Measurements from ENCODE around the gene DCN. TPM values are rescaled to one million over a fixed set of nuclear protein-coding genes. Genes with fewer than 3 reads are reported as not detected.

DCN gene
- total RNA-seq, 2 experiments from 2014 or later = not detected

DNA sequence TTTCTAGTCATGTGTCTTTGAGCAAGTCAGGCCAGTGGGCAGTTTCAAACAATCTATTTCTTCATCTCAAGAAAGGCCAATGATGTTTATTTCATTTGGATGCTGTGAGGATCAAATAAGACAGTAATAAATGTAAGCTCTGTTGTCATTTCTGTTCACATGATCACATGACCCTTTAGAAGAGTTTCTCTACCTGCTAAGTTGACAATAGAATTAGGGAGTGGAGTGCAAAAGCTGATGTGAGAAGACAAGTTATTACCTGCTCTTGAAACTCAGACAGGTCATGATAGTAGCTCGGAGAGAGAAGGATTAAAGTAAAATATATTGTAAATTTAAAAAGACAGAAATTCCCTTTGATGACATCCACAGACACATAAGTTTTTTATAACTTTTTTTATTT, 37.3 kb upstream of the DCN start:
- no peak for TF ChIP-seq EZH2phosphoT487 (IDR thresholded peaks at IDR 0.05; ENCODE audit: borderline replicate concordance, low read depth, low read length)
- H3K36me3 ChIP-seq (ENCODE audit: insufficient read depth, low read length) = no peaks in the 10 kb centered on the region
- H3K4me3 ChIP-seq (ENCODE audit: low read depth, low read length, poor library complexity, severe bottlenecking) = no peak overlapping the region
- no peak for DNase-seq (ENCODE audit: low spot score)
- BruUV-seq (replicated peaks) = no TSS peak
- no peaks in the 10 kb centered on the region for H3K9me3 ChIP-seq (ENCODE audit: low read length)
- intact Hi-C loops (cut with micrococcal nuclease; ENCODE audit: unreplicated experiment) = no loop called here
- POLR2A ChIA-PET = interaction anchor here (0.7 kb wide), 1 partner anchor 47 kb away, joined by 4 read pairs; no protein-coding TSS in a partner anchor
- no peak overlapping the region for H3K4me2 ChIP-seq (ENCODE audit: low read length)
- H3K79me2 ChIP-seq (ENCODE audit: insufficient read depth, low read depth, low read length) = no peaks in the 10 kb centered on the region
- no peaks in the 10 kb centered on the region for H3K4me1 ChIP-seq (ENCODE audit: insufficient read depth, low read length, poor library complexity, severe bottlenecking)
- H4K20me1 ChIP-seq (ENCODE audit: insufficient read depth, low read length) = no peaks in the 10 kb centered on the region
- H2AFZ ChIP-seq (ENCODE audit: low read length) = no peak overlapping the region
- H3K9me2 ChIP-seq (ENCODE audit: insufficient read depth, low read length) = no peaks in the 10 kb centered on the region
- CTCF ChIA-PET (ENCODE audit: unreplicated experiment) = no interaction called here
- no peak overlapping the region for H3K27ac ChIP-seq (ENCODE audit: low read depth, low read length, poor library complexity, severe bottlenecking)

DNA sequence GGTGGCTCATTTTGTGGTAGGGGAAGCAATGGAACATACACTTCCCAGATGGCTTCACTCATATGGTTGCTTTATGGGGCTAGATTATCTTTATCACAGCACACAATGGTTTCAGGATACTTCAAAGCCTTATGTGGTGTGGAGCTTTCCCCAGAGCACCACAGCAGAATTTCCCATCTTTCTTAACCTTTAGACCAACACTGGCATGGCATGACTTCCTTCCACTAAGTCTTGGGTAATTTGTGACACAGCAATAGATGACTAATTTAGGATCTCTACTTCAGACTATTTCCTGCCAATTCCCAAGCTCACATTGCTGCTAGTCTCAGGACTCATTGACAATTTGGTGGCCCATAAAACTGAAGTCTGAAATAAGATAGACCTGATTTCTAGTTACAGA, 36.9 kb upstream of the DCN start:
- DNase-seq (ENCODE audit: low spot score) = no peak
- H3K9me3 ChIP-seq (ENCODE audit: low read length) = no peaks in the 10 kb centered on the region
- ChIA-PET POLR2A (interaction anchor here (0.7 kb wide), 1 partner anchor 47 kb away, joined by 4 read pairs; no protein-coding TSS in a partner anchor), CTCF (ENCODE audit: unreplicated experiment) (no interaction called here)
- H3K4me1 ChIP-seq (ENCODE audit: insufficient read depth, low read length, poor library complexity, severe bottlenecking) = no peaks in the 10 kb centered on the region
- no peak overlapping the region for H2AFZ ChIP-seq (ENCODE audit: low read length)
- intact Hi-C loops (cut with micrococcal nuclease; ENCODE audit: unreplicated experiment) = no loop called here
- no peak for TF ChIP-seq EZH2phosphoT487 (IDR thresholded peaks at IDR 0.05; ENCODE audit: borderline replicate concordance, low read depth, low read length)
- TF ChIP-seq, protein P1, sequence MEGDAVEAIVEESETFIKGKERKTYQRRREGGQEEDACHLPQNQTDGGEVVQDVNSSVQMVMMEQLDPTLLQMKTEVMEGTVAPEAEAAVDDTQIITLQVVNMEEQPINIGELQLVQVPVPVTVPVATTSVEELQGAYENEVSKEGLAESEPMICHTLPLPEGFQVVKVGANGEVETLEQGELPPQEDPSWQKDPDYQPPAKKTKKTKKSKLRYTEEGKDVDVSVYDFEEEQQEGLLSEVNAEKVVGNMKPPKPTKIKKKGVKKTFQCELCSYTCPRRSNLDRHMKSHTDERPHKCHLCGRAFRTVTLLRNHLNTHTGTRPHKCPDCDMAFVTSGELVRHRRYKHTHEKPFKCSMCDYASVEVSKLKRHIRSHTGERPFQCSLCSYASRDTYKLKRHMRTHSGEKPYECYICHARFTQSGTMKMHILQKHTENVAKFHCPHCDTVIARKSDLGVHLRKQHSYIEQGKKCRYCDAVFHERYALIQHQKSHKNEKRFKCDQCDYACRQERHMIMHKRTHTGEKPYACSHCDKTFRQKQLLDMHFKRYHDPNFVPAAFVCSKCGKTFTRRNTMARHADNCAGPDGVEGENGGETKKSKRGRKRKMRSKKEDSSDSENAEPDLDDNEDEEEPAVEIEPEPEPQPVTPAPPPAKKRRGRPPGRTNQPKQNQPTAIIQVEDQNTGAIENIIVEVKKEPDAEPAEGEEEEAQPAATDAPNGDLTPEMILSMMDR (conservative IDR thresholded peaks at IDR 0.05; ENCODE audit: low read length) = no peak
- no peak overlapping the region for H3K4me3 ChIP-seq (ENCODE audit: low read depth, low read length, poor library complexity, severe bottlenecking)
- no peaks in the 10 kb centered on the region for H4K20me1 ChIP-seq (ENCODE audit: insufficient read depth, low read length)
- no peak overlapping the region for H3K27ac ChIP-seq (ENCODE audit: low read depth, low read length, poor library complexity, severe bottlenecking)
- no peaks in the 10 kb centered on the region for H3K9me2 ChIP-seq (ENCODE audit: insufficient read depth, low read length)
- BruUV-seq (replicated peaks) = no TSS peak
- no peaks in the 10 kb centered on the region for H3K79me2 ChIP-seq (ENCODE audit: insufficient read depth, low read depth, low read length)
- no peaks in the 10 kb centered on the region for H3K36me3 ChIP-seq (ENCODE audit: insufficient read depth, low read length)
- no peak overlapping the region for H3K4me2 ChIP-seq (ENCODE audit: low read length)

DNA sequence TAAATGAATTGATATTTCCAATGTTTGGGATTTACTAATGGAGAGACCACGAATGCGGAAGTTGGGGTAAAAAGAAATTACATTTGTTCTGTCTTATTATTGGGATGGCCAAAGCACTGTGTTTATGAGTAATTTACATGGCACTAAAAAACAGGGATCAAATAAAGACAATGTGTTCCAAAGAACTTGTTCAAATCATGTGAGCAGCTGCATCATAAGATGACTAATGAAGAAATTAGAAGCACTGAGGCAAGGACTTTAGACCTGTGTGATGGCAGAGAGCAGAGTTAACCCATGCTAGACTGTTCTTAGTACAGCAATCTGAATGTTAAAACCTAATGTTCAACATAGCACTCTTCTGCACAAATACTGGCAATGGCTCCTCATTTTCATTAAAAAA, 34.3 kb upstream of the DCN start:
- H3K79me2 ChIP-seq (ENCODE audit: insufficient read depth, low read depth, low read length) = no peaks in the 10 kb centered on the region
- no peak overlapping the region for H3K4me3 ChIP-seq (ENCODE audit: low read depth, low read length, poor library complexity, severe bottlenecking)
- intact Hi-C loops (cut with micrococcal nuclease; ENCODE audit: unreplicated experiment) = no loop called here
- H3K36me3 ChIP-seq (ENCODE audit: insufficient read depth, low read length) = no peaks in the 10 kb centered on the region
- no peak overlapping the region for H3K4me2 ChIP-seq (ENCODE audit: low read length)
- no peaks in the 10 kb centered on the region for H4K20me1 ChIP-seq (ENCODE audit: insufficient read depth, low read length)
- H3K9me2 ChIP-seq (ENCODE audit: insufficient read depth, low read length) = no peaks in the 10 kb centered on the region
- BruUV-seq (replicated peaks) = no TSS peak
- H3K9me3 ChIP-seq (ENCODE audit: low read length) = no peaks in the 10 kb centered on the region
- no peak overlapping the region for H2AFZ ChIP-seq (ENCODE audit: low read length)
- no peak for TF ChIP-seq EZH2phosphoT487 (IDR thresholded peaks at IDR 0.05; ENCODE audit: borderline replicate concordance, low read depth, low read length)
- TF ChIP-seq, protein P1 (conservative IDR thresholded peaks at IDR 0.05; ENCODE audit: low read length) = no peak
- ChIA-PET POLR2A (no interaction called here), CTCF (ENCODE audit: unreplicated experiment) (no interaction called here)
- H3K27ac ChIP-seq (ENCODE audit: low read depth, low read length, poor library complexity, severe bottlenecking) = no peak overlapping the region
- H3K4me1 ChIP-seq (ENCODE audit: insufficient read depth, low read length, poor library complexity, severe bottlenecking) = no peaks in the 10 kb centered on the region
- DNase-seq (ENCODE audit: low spot score) = no peak

Measured in OCI-LY7 (cell line).